CD14-positive monocyte (primary cell): ENCODE data around the gene CYB561D2. TPM values are rescaled to one million over a fixed set of nuclear protein-coding genes. Genes with fewer than 3 reads are reported as not detected.
A peak's percentile ranks its signal among the peaks of the same experiment; 100 is the strongest.
"Not testable (repeated sequence)": the region's sequence is repeated elsewhere in the genome, so short reads cannot be mapped to it uniquely, and the experiment has no call there.

Source experiments
- DNase-seq, 3 donors: peaks; one replicate each; pipeline ENCODE4 v3.0.0-alpha.2; 2011 to 2022
- H2AFZ ChIP-seq: 2 replicates; pipeline ENCODE4 v1.6.0; 2012; ENCODE audit warnings: mild to moderate bottlenecking, low read depth, low read length, inconsistent platforms; ENCODE audit not compliant: insufficient read depth, poor library complexity, severe bottlenecking
- H3K27ac ChIP-seq, 2 donors: 1 replicate in 1 of 2; 2 replicates in 1 of 2; pipeline ENCODE4 v1.5.1; 2012 to 2013; ENCODE audit warnings: low read length in 2 of 2, control low read depth in 1 of 2, inconsistent platforms in 1 of 2, low read depth in 1 of 2, mild to moderate bottlenecking in 1 of 2
- H3K27me3 ChIP-seq, 2 donors: one replicate each; pipeline versions ENCODE4 v1.6.0 to v1.6.1; 2011 to 2013; ENCODE audit warnings: low read length in 2 of 2; ENCODE audit not compliant: control insufficient read depth in 2 of 2, insufficient read depth in 2 of 2
- H3K36me3 ChIP-seq, 2 donors: replicated peaks in 1 of 2; 1 replicate in 1 of 2; 2 replicates in 1 of 2; pipeline versions ENCODE4 v1.5.1 to v1.6.1; 2012 to 2013; ENCODE audit warnings: low read length in 2 of 2, control low read depth in 1 of 2, inconsistent platforms in 1 of 2, mild to moderate bottlenecking in 1 of 2; ENCODE audit not compliant: insufficient read depth in 2 of 2, control insufficient read depth in 1 of 2
- H3K4me1 ChIP-seq, 2 donors: 1 replicate in 1 of 2; 2 replicates in 1 of 2; pipeline versions ENCODE4 v1.5.1 to v1.6.1; 2012 to 2013; ENCODE audit warnings: low read length in 2 of 2, control low read depth in 1 of 2, inconsistent platforms in 1 of 2, mild to moderate bottlenecking in 1 of 2, moderate library complexity in 1 of 2; ENCODE audit not compliant: insufficient read depth in 2 of 2, control insufficient read depth in 1 of 2
- H3K4me2 ChIP-seq: replicated peaks from 2 replicates; pipeline ENCODE3; 2012; ENCODE audit warnings: low read length, moderate library complexity, mild to moderate bottlenecking; ENCODE audit not compliant: poor library complexity, severe bottlenecking; ENCODE audit errors: extremely low read depth
- H3K4me3 ChIP-seq, 3 experiments: fragments of 200-600 bp in 1 of 3; sonication (generic) in 1 of 3; replicated peaks in 1 of 3; 1 replicate in 2 of 3; 2 replicates in 1 of 3; pipeline ENCODE4 v1.5.1; 2011 to 2013; ENCODE audit warnings: low read length in 3 of 3, mild to moderate bottlenecking in 3 of 3, control low read depth in 2 of 3, low read depth in 2 of 3, inconsistent platforms in 1 of 3, moderate library complexity in 1 of 3
- H3K79me2 ChIP-seq: 2 replicates; pipeline ENCODE4 v1.6.0; 2012; ENCODE audit warnings: mild to moderate bottlenecking, control low read depth, inconsistent platforms, low read length, moderate library complexity; ENCODE audit not compliant: insufficient read depth
- H3K9ac ChIP-seq: 2 replicates; pipeline ENCODE4 v1.6.0; 2017; ENCODE audit warnings: low read length, mild to moderate bottlenecking; ENCODE audit not compliant: insufficient read depth, poor library complexity, severe bottlenecking
- H3K9me3 ChIP-seq, 2 donors: replicated peaks in 1 of 2; 1 replicate in 1 of 2; 2 replicates in 1 of 2; pipeline versions ENCODE4 v1.5.1 to v1.6.1; 2012 to 2013; ENCODE audit warnings: low read length in 2 of 2, control low read depth in 1 of 2; ENCODE audit not compliant: control insufficient read depth in 1 of 2, insufficient read depth in 1 of 2
- H4K20me1 ChIP-seq: 2 replicates; pipeline ENCODE4 v1.6.0; 2012; ENCODE audit warnings: mild to moderate bottlenecking, low read length, control low read depth, moderate library complexity; ENCODE audit not compliant: insufficient read depth
- H3K27ac Mint-ChIP-seq, 7 donors: one replicate each; pipeline ENCODE4 v1.8.0; 2020; ENCODE audit warnings: mild to moderate bottlenecking in 7 of 7, mixed read lengths in 7 of 7, moderate library complexity in 6 of 7, inconsistent platforms in 2 of 7
- H3K27me3 Mint-ChIP-seq, 3 donors: one replicate each; pipeline ENCODE4 v1.8.0; 2021 to 2022; ENCODE audit warnings: low read depth in 3 of 3, mild to moderate bottlenecking in 3 of 3, mixed read lengths in 3 of 3, moderate library complexity in 3 of 3, inconsistent platforms in 1 of 3
- H3K36me3 Mint-ChIP-seq, 2 donors: one replicate each; pipeline ENCODE4 v1.8.0; 2020; ENCODE audit warnings: mixed read lengths in 2 of 2, inconsistent platforms in 1 of 2, mild to moderate bottlenecking in 1 of 2
- H3K4me1 Mint-ChIP-seq: one replicate; pipeline ENCODE4 v1.8.0; 2020; ENCODE audit warnings: mild to moderate bottlenecking, mixed read lengths
- H3K4me3 Mint-ChIP-seq, 2 donors: one replicate each; pipeline ENCODE4 v1.8.0; 2020; ENCODE audit warnings: mild to moderate bottlenecking in 2 of 2, mixed read lengths in 2 of 2, moderate library complexity in 1 of 2
- H3K9me3 Mint-ChIP-seq, 7 donors: one replicate each; pipeline ENCODE4 v1.8.0; 2020 to 2022; ENCODE audit warnings: mixed read lengths in 7 of 7, mild to moderate bottlenecking in 6 of 7, moderate library complexity in 6 of 7, inconsistent platforms in 2 of 7
- WGBS: methylation state at CpG from one replicate; pipeline ENCODE4 v1.1.5; 2013; ENCODE audit warnings: missing lambda C conversion rate; ENCODE audit not compliant: insufficient coverage; 5-methylcytosine and 5-hydroxymethylcytosine counted together
- intact Hi-C, 2 donors: fragments of 100-400 bp; cut with micrococcal nuclease; formaldehyde crosslinking; loops; one replicate each; pipeline versions ENCODE4 v1.15.0 to v1.15.1; 2023
- polyA plus RNA-seq, 3 donors: library from polyadenylated mRNA; depleted of rRNA in 1 of 3; unstranded in 2 of 3; stranded (reverse) in 1 of 3; fragments of 300-500 nt in 2 of 3; fragments of >200 nt in 1 of 3; fragmentation: Illumina TruSeq in 2 of 3; gene quantifications; 1 replicate in 2 of 3; 2 replicates in 1 of 3; pipeline ENCODE4 v1.2.3, GENCODE V29; 2012 to 2021
- TF ChIP-seq, protein P1 (sequence below): fragments of 200-600 bp; IDR thresholded peaks from one replicate; pipeline ENCODE4 v1.8.0; 2022; ENCODE audit warnings: antibody characterized with exemption, mild to moderate bottlenecking

CYB561D2 gene
- polyA plus RNA-seq, 3 donors = 78.9 to 94.0 (median 82.5) TPM

DNA sequence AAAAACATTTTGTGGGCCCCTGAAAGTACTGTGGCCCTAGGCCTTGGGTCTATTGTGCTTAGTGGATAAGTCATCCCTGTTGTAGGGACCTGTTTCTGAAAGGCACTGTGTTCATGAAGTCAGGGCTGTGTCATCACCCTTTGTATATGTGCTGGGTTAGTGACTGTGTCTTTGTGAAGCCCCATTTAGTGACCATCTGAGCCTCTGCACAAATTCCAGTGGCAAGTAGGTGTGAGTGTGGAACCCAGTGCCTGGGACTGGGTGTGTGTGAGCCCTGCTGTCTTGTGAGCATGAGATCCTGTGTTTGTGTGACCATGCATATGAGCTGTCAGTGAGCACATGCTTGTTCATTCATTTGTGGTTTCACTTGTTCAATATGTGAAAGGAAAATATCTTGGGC is 46.1 kb upstream of the CYB561D2 start:
- Mint-ChIP-seq H3K27me3 (no peaks in the 10 kb centered on the region), H3K27ac (no peak overlapping the region), H3K4me1 (peaks cover 21% of the 10 kb centered on the region), H3K9me3 (peaks cover 0 to 23% (median 19%) of the 10 kb centered on the region in 7 donors), H3K36me3 (peaks cover 0 to 8% of the 10 kb centered on the region in 2 donors), H3K4me3 (no peak overlapping the region)
- H3K4me2 ChIP-seq = no peak overlapping the region
- peaks cover 0 to 23% of the 10 kb centered on the region in 2 donors for H3K9me3 ChIP-seq
- TF ChIP-seq, protein P1, sequence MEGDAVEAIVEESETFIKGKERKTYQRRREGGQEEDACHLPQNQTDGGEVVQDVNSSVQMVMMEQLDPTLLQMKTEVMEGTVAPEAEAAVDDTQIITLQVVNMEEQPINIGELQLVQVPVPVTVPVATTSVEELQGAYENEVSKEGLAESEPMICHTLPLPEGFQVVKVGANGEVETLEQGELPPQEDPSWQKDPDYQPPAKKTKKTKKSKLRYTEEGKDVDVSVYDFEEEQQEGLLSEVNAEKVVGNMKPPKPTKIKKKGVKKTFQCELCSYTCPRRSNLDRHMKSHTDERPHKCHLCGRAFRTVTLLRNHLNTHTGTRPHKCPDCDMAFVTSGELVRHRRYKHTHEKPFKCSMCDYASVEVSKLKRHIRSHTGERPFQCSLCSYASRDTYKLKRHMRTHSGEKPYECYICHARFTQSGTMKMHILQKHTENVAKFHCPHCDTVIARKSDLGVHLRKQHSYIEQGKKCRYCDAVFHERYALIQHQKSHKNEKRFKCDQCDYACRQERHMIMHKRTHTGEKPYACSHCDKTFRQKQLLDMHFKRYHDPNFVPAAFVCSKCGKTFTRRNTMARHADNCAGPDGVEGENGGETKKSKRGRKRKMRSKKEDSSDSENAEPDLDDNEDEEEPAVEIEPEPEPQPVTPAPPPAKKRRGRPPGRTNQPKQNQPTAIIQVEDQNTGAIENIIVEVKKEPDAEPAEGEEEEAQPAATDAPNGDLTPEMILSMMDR = no peak
- peak in 1 of 3 donors; percentile 7 for DNase-seq
- no peak overlapping the region for H2AFZ ChIP-seq
- no peaks in the 10 kb centered on the region for H3K36me3 ChIP-seq
- no peaks in the 10 kb centered on the region for H3K27me3 ChIP-seq
- no peak overlapping the region for H3K4me3 ChIP-seq
- no peaks in the 10 kb centered on the region for H4K20me1 ChIP-seq
- H3K79me2 ChIP-seq = peaks cover 17% of the 10 kb centered on the region
- H3K27ac ChIP-seq = peak overlapping the region in 1 of 2 donors; percentile 26
- no peak overlapping the region for H3K9ac ChIP-seq
- H3K4me1 ChIP-seq = peaks cover 16 to 17% of the 10 kb centered on the region in 2 donors
- intact Hi-C loops = no loop called here

DNA sequence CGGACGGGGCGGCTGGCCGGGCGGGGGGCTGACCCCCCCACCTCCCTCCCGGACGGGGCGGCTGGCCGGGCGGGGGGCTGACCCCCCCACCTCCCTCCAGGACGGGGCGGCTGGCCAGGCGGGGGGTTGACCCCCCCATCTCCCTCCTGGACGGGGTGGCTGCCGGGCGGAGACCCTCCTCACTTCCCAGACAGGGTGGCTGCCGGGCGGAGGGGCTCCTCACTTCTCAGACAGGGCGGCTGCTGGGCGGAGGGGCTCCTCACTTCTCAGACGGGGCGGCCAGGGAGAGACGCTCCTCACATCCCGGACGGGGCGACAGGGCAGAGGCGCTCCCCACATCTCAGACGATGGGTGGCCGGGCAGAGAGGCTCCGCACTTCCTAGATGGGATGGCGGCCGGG is 38.6 kb upstream of the CYB561D2 start:
- H3K4me3 Mint-ChIP-seq, H3K27ac ChIP-seq, H3K79me2 ChIP-seq, H3K9ac ChIP-seq, H3K27me3 ChIP-seq, H3K27me3 Mint-ChIP-seq, H3K4me2 ChIP-seq, intact Hi-C loops, H3K4me3 ChIP-seq, H3K27ac Mint-ChIP-seq, H2AFZ ChIP-seq, DNase-seq, H3K4me1 ChIP-seq, H4K20me1 ChIP-seq: not testable (repeated sequence)
- no CpG with 5 or more reads among the region's 32 CpGs for WGBS
- peaks cover 0 to 21% of the 10 kb centered on the region in 2 donors for H3K9me3 ChIP-seq
- Mint-ChIP-seq H3K36me3 (peaks cover 19 to 29% of the 10 kb centered on the region in 2 donors), H3K4me1 (peaks cover 13% of the 10 kb centered on the region), H3K9me3 (peaks cover 0 to 24% (median 15%) of the 10 kb centered on the region in 7 donors)
- peaks cover 0 to 15% of the 10 kb centered on the region in 2 donors for H3K36me3 ChIP-seq
